Measurements from ENCODE around the gene PCNX2. TPM values are rescaled to one million over a fixed set of nuclear protein-coding genes. Genes with fewer than 3 reads are reported as not detected.
A peak's percentile ranks its signal among the peaks of the same experiment; 100 is the strongest.

The PCNX2 gene
- total and polyA plus RNA-seq, 2 donors, result 7.7 to 10.0 TPM

DNA sequence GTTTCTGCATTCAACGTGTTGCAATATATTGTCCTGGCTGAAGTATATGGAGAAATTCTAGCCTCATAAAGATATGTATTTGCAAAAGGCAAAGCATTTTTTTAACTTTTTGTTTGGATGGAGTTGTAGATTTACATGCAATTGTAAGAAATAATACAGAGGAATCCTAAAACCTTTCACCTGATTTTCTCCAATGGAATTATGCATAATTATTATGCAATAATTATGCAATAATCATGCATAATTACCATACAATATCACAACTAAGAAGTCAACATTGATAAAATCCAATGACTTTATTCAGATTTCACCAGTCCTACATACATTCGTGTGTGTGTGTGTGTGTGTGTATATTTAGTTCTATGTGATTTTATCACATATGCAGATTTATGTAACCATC is 24.5 kb upstream of the PCNX2 start:
- 95% methylated on average over 2 of the region's 2 CpGs for WGBS
- Histone ChIP-seq H3K27me3 (ENCODE audit: control insufficient read depth in 2 of 2, insufficient read depth in 1 of 2, low read length in 1 of 2) (peaks cover 4% of the 10 kb centered on the region in 2 donors), H3K9me3 (ENCODE audit: control insufficient read depth in 2 of 2, insufficient read depth in 1 of 2, low read length in 1 of 2) (no peaks in the 10 kb centered on the region), H3K4me3 (ENCODE audit: low read length in 2 of 2) (no peak overlapping the region), H3K4me1 (ENCODE audit: control insufficient read depth in 2 of 2, insufficient read depth in 2 of 2, low read length in 2 of 2) (no peaks in the 10 kb centered on the region), H3K36me3 (ENCODE audit: control insufficient read depth in 2 of 2, insufficient read depth in 2 of 2, low read length in 1 of 2) (no peaks in the 10 kb centered on the region), H3K27ac (ENCODE audit: low read depth in 1 of 2, low read length in 1 of 2) (no peak overlapping the region)
- DNase-seq (ENCODE audit: low read depth in 6 of 9, low spot score in 9 of 9), result no peak

GRCh38 chr1:233319272-233319671 is 23.7 kb upstream of the PCNX2 start:
- Histone ChIP-seq H3K9me3 (ENCODE audit: control insufficient read depth in 2 of 2, insufficient read depth in 1 of 2, low read length in 1 of 2) (no peaks in the 10 kb centered on the region), H3K4me1 (ENCODE audit: control insufficient read depth in 2 of 2, insufficient read depth in 2 of 2, low read length in 2 of 2) (no peaks in the 10 kb centered on the region), H3K27me3 (ENCODE audit: control insufficient read depth in 2 of 2, insufficient read depth in 1 of 2, low read length in 1 of 2) (peaks cover 4% of the 10 kb centered on the region in 2 donors), H3K4me3 (ENCODE audit: low read length in 2 of 2) (no peak overlapping the region), H3K27ac (ENCODE audit: low read depth in 1 of 2, low read length in 1 of 2) (no peak overlapping the region), H3K36me3 (ENCODE audit: control insufficient read depth in 2 of 2, insufficient read depth in 2 of 2, low read length in 1 of 2) (no peaks in the 10 kb centered on the region)
- no peak for DNase-seq (ENCODE audit: low read depth in 6 of 9, low spot score in 9 of 9)
- WGBS, result 67% methylated on average over 6 of the region's 6 CpGs

GRCh38 chr1:233316473-233316872 is 20.9 kb upstream of the PCNX2 start:
- H3K4me3 ChIP-seq (ENCODE audit: low read length in 2 of 2), result no peak overlapping the region
- H3K9me3 ChIP-seq (ENCODE audit: control insufficient read depth in 2 of 2, insufficient read depth in 1 of 2, low read length in 1 of 2), result no peaks in the 10 kb centered on the region
- no peak overlapping the region for H3K27ac ChIP-seq (ENCODE audit: low read depth in 1 of 2, low read length in 1 of 2)
- peaks cover 4% of the 10 kb centered on the region in 2 donors for H3K27me3 ChIP-seq (ENCODE audit: control insufficient read depth in 2 of 2, insufficient read depth in 1 of 2, low read length in 1 of 2)
- H3K36me3 ChIP-seq (ENCODE audit: control insufficient read depth in 2 of 2, insufficient read depth in 2 of 2, low read length in 1 of 2), result no peaks in the 10 kb centered on the region
- DNase-seq (ENCODE audit: low read depth in 6 of 9, low spot score in 9 of 9), result no peak
- 84% methylated on average over 1 of the region's 1 CpG for WGBS
- no peaks in the 10 kb centered on the region for H3K4me1 ChIP-seq (ENCODE audit: control insufficient read depth in 2 of 2, insufficient read depth in 2 of 2, low read length in 2 of 2)

DNA sequence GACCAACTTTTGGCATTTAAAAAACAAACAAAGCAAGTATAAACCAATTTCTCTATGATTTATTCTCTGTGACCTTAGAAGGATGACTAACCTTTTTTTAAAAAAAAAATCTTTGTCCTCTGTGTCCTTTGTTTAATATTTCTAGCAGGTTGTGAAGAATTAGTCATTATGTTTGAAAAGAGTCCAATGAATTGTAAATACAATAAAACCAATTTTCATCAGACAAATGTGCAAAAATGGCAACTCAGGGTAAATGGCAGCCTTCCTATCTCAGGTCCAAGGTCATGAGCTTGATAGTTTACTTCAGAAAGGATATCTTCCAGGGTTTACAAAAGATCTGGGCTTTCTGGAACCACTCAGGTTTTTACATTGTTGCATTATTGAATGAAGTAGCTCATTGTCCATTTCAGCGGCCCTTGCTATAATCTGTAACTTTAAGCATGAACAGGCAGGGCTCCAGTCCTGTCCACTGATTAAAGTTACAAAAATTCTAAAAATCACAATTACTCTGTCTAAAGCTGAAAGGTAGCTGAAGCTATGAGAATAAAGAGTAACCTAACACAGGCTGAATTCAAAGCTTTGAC is 20.3 kb upstream of the PCNX2 start:
- peaks cover 4% of the 10 kb centered on the region in 2 donors for H3K27me3 ChIP-seq (ENCODE audit: control insufficient read depth in 2 of 2, insufficient read depth in 1 of 2, low read length in 1 of 2)
- H3K9me3 ChIP-seq (ENCODE audit: control insufficient read depth in 2 of 2, insufficient read depth in 1 of 2, low read length in 1 of 2), result no peaks in the 10 kb centered on the region
- WGBS, result 97% methylated on average over 1 of the region's 1 CpG
- H3K27ac ChIP-seq (ENCODE audit: low read depth in 1 of 2, low read length in 1 of 2), result no peak overlapping the region
- no peak for DNase-seq (ENCODE audit: low read depth in 6 of 9, low spot score in 9 of 9)
- H3K36me3 ChIP-seq (ENCODE audit: control insufficient read depth in 2 of 2, insufficient read depth in 2 of 2, low read length in 1 of 2), result no peaks in the 10 kb centered on the region
- H3K4me3 ChIP-seq (ENCODE audit: low read length in 2 of 2), result no peak overlapping the region
- H3K4me1 ChIP-seq (ENCODE audit: control insufficient read depth in 2 of 2, insufficient read depth in 2 of 2, low read length in 2 of 2), result no peaks in the 10 kb centered on the region

DNA sequence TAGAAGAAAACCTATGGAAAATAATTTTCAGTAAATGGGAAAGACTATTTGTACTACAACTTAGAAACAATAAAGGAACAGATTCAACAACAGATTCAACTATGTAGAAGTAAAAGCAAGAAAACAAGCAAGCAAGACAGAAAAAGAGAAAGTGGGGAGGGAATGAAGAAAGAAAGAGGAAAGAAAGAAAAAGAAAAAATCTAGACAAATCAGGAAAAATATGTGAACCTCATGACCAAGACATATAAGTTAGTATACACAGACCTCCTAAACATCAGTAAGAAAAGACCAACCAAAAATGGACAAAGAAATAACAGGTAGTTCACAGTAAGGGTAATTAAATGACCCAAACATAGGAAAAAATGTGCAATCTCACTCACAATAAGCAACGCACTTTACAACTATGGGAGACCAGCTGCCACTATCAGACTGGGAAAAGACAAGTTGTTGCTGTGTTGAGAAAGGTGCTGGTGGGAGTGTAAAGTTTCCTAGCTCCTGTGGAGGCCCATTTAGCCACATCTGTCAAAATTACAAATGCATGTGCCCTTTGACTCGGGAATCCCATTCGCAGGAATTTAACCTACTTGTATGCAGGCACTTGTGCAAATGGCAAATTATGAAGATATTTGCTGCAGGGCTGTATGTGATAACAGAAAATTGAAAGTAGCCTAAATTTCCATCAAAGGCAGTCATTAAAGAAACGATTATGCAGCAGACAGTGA is 18.1 kb upstream of the PCNX2 start:
- no peak overlapping the region for H3K4me3 ChIP-seq (ENCODE audit: low read length in 2 of 2)
- H3K4me1 ChIP-seq (ENCODE audit: control insufficient read depth in 2 of 2, insufficient read depth in 2 of 2, low read length in 2 of 2), result no peaks in the 10 kb centered on the region
- peaks cover 0 to 4% of the 10 kb centered on the region in 2 donors for H3K27me3 ChIP-seq (ENCODE audit: control insufficient read depth in 2 of 2, insufficient read depth in 1 of 2, low read length in 1 of 2)
- H3K9me3 ChIP-seq (ENCODE audit: control insufficient read depth in 2 of 2, insufficient read depth in 1 of 2, low read length in 1 of 2), result no peaks in the 10 kb centered on the region
- H3K27ac ChIP-seq (ENCODE audit: low read depth in 1 of 2, low read length in 1 of 2), result no peak overlapping the region
- no peak for DNase-seq (ENCODE audit: low read depth in 6 of 9, low spot score in 9 of 9)
- no peaks in the 10 kb centered on the region for H3K36me3 ChIP-seq (ENCODE audit: control insufficient read depth in 2 of 2, insufficient read depth in 2 of 2, low read length in 1 of 2)
- WGBS, result 91% methylated on average over 4 of the region's 4 CpGs

GRCh38 chr1:233304489-233305102 is 9.1 kb upstream of the PCNX2 start:
- DNase-seq (ENCODE audit: low read depth in 6 of 9, low spot score in 9 of 9), result peak in 1 of 9 donors; percentile 41
- Histone ChIP-seq H3K27ac (ENCODE audit: low read depth in 1 of 2, low read length in 1 of 2) (no peak overlapping the region), H3K4me1 (ENCODE audit: control insufficient read depth in 2 of 2, insufficient read depth in 2 of 2, low read length in 2 of 2) (no peaks in the 10 kb centered on the region), H3K27me3 (ENCODE audit: control insufficient read depth in 2 of 2, insufficient read depth in 1 of 2, low read length in 1 of 2) (no peaks in the 10 kb centered on the region), H3K4me3 (ENCODE audit: low read length in 2 of 2) (no peak overlapping the region), H3K9me3 (ENCODE audit: control insufficient read depth in 2 of 2, insufficient read depth in 1 of 2, low read length in 1 of 2) (no peaks in the 10 kb centered on the region), H3K36me3 (ENCODE audit: control insufficient read depth in 2 of 2, insufficient read depth in 2 of 2, low read length in 1 of 2) (no peaks in the 10 kb centered on the region)
- WGBS, result 5% methylated on average over 1 of the region's 1 CpG

GRCh38 chr1:233300326-233300725 is 4.8 kb upstream of the PCNX2 start:
- peaks cover 0 to 4% of the 10 kb centered on the region in 2 donors for H3K4me1 ChIP-seq (ENCODE audit: control insufficient read depth in 2 of 2, insufficient read depth in 2 of 2, low read length in 2 of 2)
- no peaks in the 10 kb centered on the region for H3K9me3 ChIP-seq (ENCODE audit: control insufficient read depth in 2 of 2, insufficient read depth in 1 of 2, low read length in 1 of 2)
- no peak for DNase-seq (ENCODE audit: low read depth in 6 of 9, low spot score in 9 of 9)
- H3K27me3 ChIP-seq (ENCODE audit: control insufficient read depth in 2 of 2, insufficient read depth in 1 of 2, low read length in 1 of 2), result peaks cover 0 to 6% of the 10 kb centered on the region in 2 donors
- WGBS, result 86% methylated on average over 2 of the region's 2 CpGs
- no peaks in the 10 kb centered on the region for H3K36me3 ChIP-seq (ENCODE audit: control insufficient read depth in 2 of 2, insufficient read depth in 2 of 2, low read length in 1 of 2)
- no peak overlapping the region for H3K27ac ChIP-seq (ENCODE audit: low read depth in 1 of 2, low read length in 1 of 2)
- no peak overlapping the region for H3K4me3 ChIP-seq (ENCODE audit: low read length in 2 of 2)

DNA sequence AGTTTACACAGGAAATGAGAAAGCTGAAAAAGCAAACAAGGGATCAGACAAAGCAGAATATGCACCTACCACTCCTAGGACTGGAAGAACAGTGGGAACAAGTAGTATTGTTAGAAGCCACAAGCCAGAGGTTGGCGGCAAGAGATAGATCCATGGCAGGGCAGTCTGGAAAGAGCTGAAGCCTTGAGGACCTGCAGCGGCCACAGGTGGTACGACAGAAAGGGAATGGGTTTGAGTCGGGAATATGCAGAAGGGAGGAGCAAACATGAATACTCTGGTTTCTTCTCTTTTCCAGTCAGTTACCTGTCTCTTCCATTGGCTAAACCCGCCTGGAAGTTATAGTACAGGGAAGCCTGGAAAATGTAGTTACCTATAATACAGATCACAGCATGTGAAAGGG is 3.9 kb upstream of the PCNX2 start:
- H3K4me1 ChIP-seq (ENCODE audit: control insufficient read depth in 2 of 2, insufficient read depth in 2 of 2, low read length in 2 of 2), result peaks cover 4 to 10% of the 10 kb centered on the region in 2 donors
- no peaks in the 10 kb centered on the region for H3K36me3 ChIP-seq (ENCODE audit: control insufficient read depth in 2 of 2, insufficient read depth in 2 of 2, low read length in 1 of 2)
- WGBS, result 95% methylated on average over 5 of the region's 5 CpGs
- H3K27me3 ChIP-seq (ENCODE audit: control insufficient read depth in 2 of 2, insufficient read depth in 1 of 2, low read length in 1 of 2), result peaks cover 0 to 10% of the 10 kb centered on the region in 2 donors
- no peaks in the 10 kb centered on the region for H3K9me3 ChIP-seq (ENCODE audit: control insufficient read depth in 2 of 2, insufficient read depth in 1 of 2, low read length in 1 of 2)
- H3K4me3 ChIP-seq (ENCODE audit: low read length in 2 of 2), result no peak overlapping the region
- no peak for DNase-seq (ENCODE audit: low read depth in 6 of 9, low spot score in 9 of 9)
- H3K27ac ChIP-seq (ENCODE audit: low read depth in 1 of 2, low read length in 1 of 2), result no peak overlapping the region

DNA sequence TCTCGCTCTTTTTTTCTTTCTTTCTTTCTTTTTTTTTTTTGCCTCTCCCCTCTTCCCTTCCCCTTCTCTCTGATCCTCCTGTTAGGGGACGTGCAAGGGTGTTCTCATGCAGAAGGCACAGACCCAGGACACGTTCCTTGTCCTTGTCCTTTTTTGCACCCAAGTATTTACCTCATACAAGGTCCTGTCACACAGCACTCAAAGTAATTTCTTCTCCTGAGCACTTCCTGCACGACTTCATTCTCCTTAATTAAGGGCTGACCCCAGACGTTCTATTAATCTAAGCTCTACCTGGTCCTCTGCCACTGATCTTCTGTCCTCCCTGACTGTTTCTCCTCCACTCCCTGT is 424 bp upstream of the PCNX2 start:
- peaks cover 0 to 10% of the 10 kb centered on the region in 2 donors for H3K27me3 ChIP-seq (ENCODE audit: control insufficient read depth in 2 of 2, insufficient read depth in 1 of 2, low read length in 1 of 2)
- 3% methylated on average over 5 of the region's 5 CpGs for whole genome bisulfite sequencing
- no peak for DNase-seq (ENCODE audit: low read depth in 6 of 9, low spot score in 9 of 9)
- H3K36me3 ChIP-seq (ENCODE audit: control insufficient read depth in 2 of 2, insufficient read depth in 2 of 2, low read length in 1 of 2), result no peaks in the 10 kb centered on the region
- peaks cover 4 to 10% of the 10 kb centered on the region in 2 donors for H3K4me1 ChIP-seq (ENCODE audit: control insufficient read depth in 2 of 2, insufficient read depth in 2 of 2, low read length in 2 of 2)
- H3K27ac ChIP-seq (ENCODE audit: low read depth in 1 of 2, low read length in 1 of 2), result no peak overlapping the region
- peak overlapping the region in 1 of 2 donors; percentile 33 for H3K4me3 ChIP-seq (ENCODE audit: low read length in 2 of 2)
- H3K9me3 ChIP-seq (ENCODE audit: control insufficient read depth in 2 of 2, insufficient read depth in 1 of 2, low read length in 1 of 2), result no peaks in the 10 kb centered on the region

Measured in thymus (tissue), 11 donors.